A549 (cell line): ENCODE measurements around the gene TPRG1L. TPM values are rescaled to one million over a fixed set of nuclear protein-coding genes. Genes with fewer than 3 reads are reported as not detected.

ENCODE experiments used
- ATAC-seq, 2 experiments: fragments of 200-7000 bp in 1 of 2; fragments of >200 bp in 1 of 2; cut with Nextera tagmentation in 1 of 2; cut with Tn5 transposase in 1 of 2; 3 replicates each; pipeline versions ENCODE4 v1.8.0 to v1.9.1; 2018 to 2020; ENCODE audit warnings: mild to moderate bottlenecking in 1 of 2, moderate library complexity in 1 of 2
- CTCF ChIA-PET: fragments of 300-600 bp; sonication (Branson Sonifier 250); formaldehyde crosslinking; extraction: SDS; loops from one replicate; lab custom pipeline; 2021; ENCODE audit warnings: antibody characterized with exemption, inconsistent platforms; lab: Yijun Ruan, JAX
- POLR2A ChIA-PET: fragments of 350-600 bp; formaldehyde crosslinking; extraction: SDS; loops from one replicate; lab custom pipeline; 2021; ENCODE audit warnings: antibody characterized with exemption, inconsistent platforms; lab: Yijun Ruan, JAX
- DNase-seq, 2 experiments: peaks; one replicate each; pipeline versions ENCODE4 v3.0.0 to v3.0.0-alpha.2; 2011 to 2016; ENCODE audit warnings: low read depth in 1 of 2, low spot score in 1 of 2
- FAIRE-seq: peaks from 2 replicates; lab custom pipeline; 2011; peaks lifted over from hg19 to GRCh38; lab: Jason Lieb, UNC
- H3K27ac ChIP-seq, 2 experiments: fragments of >200 bp; sonication (Bioruptor Twin); formaldehyde crosslinking; 3 replicates each; pipeline ENCODE4 v1.5.1; 2016 to 2017
- H3K4me1 ChIP-seq: fragments of >200 bp; sonication (Bioruptor Twin); formaldehyde crosslinking; 3 replicates; pipeline ENCODE4 v1.6.1; 2016
- H3K4me2 ChIP-seq: fragments of >200 bp; sonication (Bioruptor Twin); formaldehyde crosslinking; 3 replicates; pipeline ENCODE4 v1.6.1; 2016
- H3K4me3 ChIP-seq: fragments of >200 bp; sonication (Bioruptor Twin); formaldehyde crosslinking; 3 replicates; pipeline ENCODE4 v1.5.1; 2016
- H3K9me3 ChIP-seq: fragments of >200 bp; sonication (Bioruptor Twin); formaldehyde crosslinking; 3 replicates; pipeline ENCODE4 v1.6.1; 2016
- ATOH8 ChIP-seq: fragments of 250-450 bp; sonication (Bioruptor Pico); IDR thresholded peaks from 2 replicates; pipeline ENCODE4 v1.5.0; 2020; ENCODE audit warnings: low read depth, mild to moderate bottlenecking, moderate library complexity
- BCL3 ChIP-seq: fragments of >200 bp; sonication (Bioruptor Twin); formaldehyde crosslinking; IDR thresholded peaks from 3 replicates; pipeline ENCODE4 v1.6.1; 2016
- CTCF ChIP-seq: fragments of >200 bp; sonication (Bioruptor Twin); formaldehyde crosslinking; IDR thresholded peaks from 3 replicates; pipeline ENCODE4 v1.5.1; 2016
- E2F6 ChIP-seq: IDR thresholded peaks from 2 replicates; pipeline ENCODE4 v1.6.1; 2012; ENCODE audit warnings: low read depth, borderline replicate concordance
- EHF ChIP-seq: fragments of 250-450 bp; sonication (Bioruptor Pico); IDR thresholded peaks from 2 replicates; pipeline ENCODE4 v1.5.0; 2020; ENCODE audit warnings: mild to moderate bottlenecking
- EHMT2 ChIP-seq: fragments of 200-600 bp; sonication (generic); IDR thresholded peaks from 2 replicates; pipeline ENCODE4 v1.6.1; 2016; ENCODE audit warnings: antibody characterized with exemption, low read depth, mild to moderate bottlenecking, moderate library complexity
- FOXS1 ChIP-seq: fragments of 250-450 bp; sonication (Bioruptor Pico); IDR thresholded peaks from 2 replicates; pipeline ENCODE4 v1.5.0; 2020; ENCODE audit warnings: mild to moderate bottlenecking, moderate library complexity
- HES2 ChIP-seq: fragments of >200 bp; sonication (Bioruptor Twin); formaldehyde crosslinking; IDR thresholded peaks from 2 replicates; pipeline ENCODE4 v1.6.1; 2016
- HEYL ChIP-seq: fragments of 250-450 bp; sonication (Bioruptor Pico); IDR thresholded peaks from 2 replicates; pipeline ENCODE4 v1.8.0; 2021; ENCODE audit warnings: mild to moderate bottlenecking, moderate library complexity
- HOXA7 ChIP-seq: fragments of 250-450 bp; sonication (Bioruptor Pico); IDR thresholded peaks from 2 replicates; pipeline ENCODE4 v1.5.0; 2020; ENCODE audit warnings: mild to moderate bottlenecking, moderate library complexity
- HOXB13 ChIP-seq: fragments of 250-450 bp; sonication (Bioruptor Pico); IDR thresholded peaks from 2 replicates; pipeline ENCODE4 v1.5.0; 2020; ENCODE audit warnings: low read depth, mild to moderate bottlenecking, moderate library complexity
- HOXB5 ChIP-seq: fragments of 250-450 bp; sonication (Bioruptor Pico); IDR thresholded peaks from 2 replicates; pipeline ENCODE4 v1.5.0; 2020; ENCODE audit warnings: mild to moderate bottlenecking, moderate library complexity
- KDM1A ChIP-seq: fragments of 200-600 bp; sonication (generic); IDR thresholded peaks from 2 replicates; pipeline ENCODE4 v1.6.1; 2016; ENCODE audit warnings: low read depth, mild to moderate bottlenecking
- KDM5A ChIP-seq: fragments of 200-600 bp; sonication (generic); IDR thresholded peaks from 2 replicates; pipeline ENCODE4 v1.6.1; 2016; ENCODE audit warnings: antibody characterized with exemption, mild to moderate bottlenecking
- MAZ ChIP-seq: fragments of 150-350 bp; IDR thresholded peaks from 2 replicates; pipeline ENCODE4 v1.6.1; 2014; ENCODE audit warnings: antibody characterized with exemption, low read depth, low read length, borderline replicate concordance
- MYC ChIP-seq: IDR thresholded peaks from 2 replicates; pipeline ENCODE4 v1.6.1; 2012; ENCODE audit warnings: mild to moderate bottlenecking, inconsistent platforms, low read length, improper control_type of control experiment, borderline replicate concordance
- NFE2L2 ChIP-seq: fragments of 150-350 bp; conservative IDR thresholded peaks from 2 replicates; pipeline ENCODE4 v1.6.1; 2014; ENCODE audit warnings: low read length
- PHF8 ChIP-seq: fragments of 200-600 bp; sonication (generic); IDR thresholded peaks from 2 replicates; pipeline ENCODE4 v1.6.1; 2016; ENCODE audit warnings: low read depth, mild to moderate bottlenecking, antibody characterized with exemption, moderate library complexity, borderline replicate concordance
- RARB ChIP-seq: fragments of 250-450 bp; sonication (Bioruptor Pico); IDR thresholded peaks from 2 replicates; pipeline ENCODE4 v1.8.0; 2021; ENCODE audit warnings: mild to moderate bottlenecking, moderate library complexity
- REST ChIP-seq: fragments of 200-600 bp; sonication (generic); IDR thresholded peaks from 2 replicates; pipeline ENCODE4 v1.6.1; 2016; ENCODE audit warnings: antibody characterized with exemption, mild to moderate bottlenecking, moderate library complexity
- RNF2 ChIP-seq: fragments of 200-600 bp; sonication (generic); IDR thresholded peaks from 2 replicates; pipeline ENCODE4 v1.6.1; 2016; ENCODE audit warnings: low read depth, mild to moderate bottlenecking, antibody characterized with exemption, moderate library complexity, borderline replicate concordance
- ZSCAN20 ChIP-seq: fragments of 250-450 bp; sonication (Bioruptor Pico); IDR thresholded peaks from 2 replicates; pipeline ENCODE4 v1.8.0; 2022; ENCODE audit warnings: mild to moderate bottlenecking, moderate library complexity
- WGBS: methylation state at CpG from one replicate; pipeline ENCODE4 v1.1.6; 2017; ENCODE audit errors: missing lambda C conversion rate; 5-methylcytosine and 5-hydroxymethylcytosine counted together
- polyA plus RNA-seq, 4 experiments: library from polyadenylated mRNA; depleted of rRNA in 3 of 4; stranded (reverse); fragments of >200 nt; fragmentation: RNase III in 1 of 4; extraction: RNeasy Plus Mini Kit Qiagen cat#74134 plus additional on column Dnase treatment in 1 of 4; gene quantifications; 2 replicates in 3 of 4; 3 replicates in 1 of 4; pipeline ENCODE4 v1.2.3, GENCODE V29; 2011 to 2017

The TPRG1L gene
- polyA plus RNA-seq, 2 of the 4 experiments (the other 2 are of a cell fraction) = 13.1 to 20.1 TPM

- ChIA-PET CTCF (no interaction called here), POLR2A (no interaction called here)
- Histone ChIP-seq H3K4me1 (no peaks in the 10 kb centered on the region), H3K4me2 (no peak overlapping the region), H3K27ac (no peak overlapping the region), H3K9me3 (no peaks in the 10 kb centered on the region), H3K4me3 (no peak overlapping the region)
- no peak for DNase-seq
- no peak for FAIRE-seq
- 42% methylated on average over 2 of the region's 2 CpGs for WGBS
- ATAC-seq = no peak
- TF ChIP-seq HOXA7 (no peak), KDM5A (no peak), RNF2 (no peak), ATOH8 (CRISPR knock-in tag) (no peak), CTCF (no peak), ZSCAN20 (CRISPR knock-in tag) (no peak), EHF (CRISPR knock-in tag) (no peak), MYC (no peak), EHMT2 (no peak), REST (no peak)
- TF ChIP-seq, all 56 proteins: peak for 0
Observed at GRCh38 chr1:3660704-3661103, 35.9 kb downstream of the TPRG1L start.

GRCh38 chr1:3661631-3662030, 36.8 kb downstream of the TPRG1L start:
- WGBS = 66% methylated on average over 4 of the region's 4 CpGs
- no peak overlapping the region for H3K27ac ChIP-seq
- ChIA-PET CTCF (interaction anchor here (0.7 kb wide), 1 partner anchor 171 kb away, joined by 3 read pairs; no protein-coding TSS in a partner anchor), POLR2A (no interaction called here)
- FAIRE-seq (no peak), DNase-seq (no peak), ATAC-seq (no peak)
- no peak overlapping the region for H3K4me3 ChIP-seq
- H3K9me3 ChIP-seq = no peaks in the 10 kb centered on the region
- no peak for TF ChIP-seq HEYL
- no peak for TF ChIP-seq BCL3
- no peak for TF ChIP-seq HES2
- no peak for TF ChIP-seq FOXS1 (CRISPR knock-in tag)
- no peak for TF ChIP-seq PHF8
- no peak for TF ChIP-seq KDM1A
- no peak for TF ChIP-seq NFE2L2
- TF ChIP-seq HOXA7 = no peak
- no peak for TF ChIP-seq HOXB13 (CRISPR knock-in tag)
- TF ChIP-seq ATOH8 (CRISPR knock-in tag) = no peak
- TF ChIP-seq RARB = no peak
- no peak for TF ChIP-seq MAZ
- no peak for TF ChIP-seq E2F6
- no peak for TF ChIP-seq HOXB5 (CRISPR knock-in tag)
- H3K4me1 ChIP-seq = no peaks in the 10 kb centered on the region
- no peak overlapping the region for H3K4me2 ChIP-seq
